Endodermal cell (in vitro differentiated cells): ENCODE data around the gene DENND4B. TPM values are rescaled to one million over a fixed set of nuclear protein-coding genes. Genes with fewer than 3 reads are reported as not detected.

Experiments used
- DNase-seq: peaks from one replicate; pipeline ENCODE4 v3.0.0-alpha.2; 2017
- H3K27ac ChIP-seq: 2 replicates; pipeline ENCODE4 v1.5.1; 2013; ENCODE audit warnings: mild to moderate bottlenecking, low read depth, low read length, moderate library complexity
- H3K27me3 ChIP-seq: 2 replicates; pipeline ENCODE4 v1.6.1; 2013; ENCODE audit warnings: mild to moderate bottlenecking, low read length, moderate library complexity; ENCODE audit not compliant: insufficient read depth, control insufficient read depth, poor library complexity, severe bottlenecking
- H3K36me3 ChIP-seq: 2 replicates; pipeline ENCODE4 v1.7.0; 2013; ENCODE audit warnings: mild to moderate bottlenecking, low read length, moderate library complexity; ENCODE audit not compliant: control insufficient read depth, insufficient read depth
- H3K4me1 ChIP-seq: one replicate; pipeline ENCODE4 v1.7.0; 2013; ENCODE audit warnings: low read length; ENCODE audit not compliant: control insufficient read depth, insufficient read depth
- H3K4me3 ChIP-seq: 2 replicates; pipeline ENCODE4 v1.5.1; 2013; ENCODE audit warnings: mild to moderate bottlenecking, low read length, moderate library complexity
- H3K9ac ChIP-seq: 2 replicates; pipeline ENCODE4 v1.6.1; 2013; ENCODE audit warnings: mild to moderate bottlenecking, low read length, moderate library complexity; ENCODE audit not compliant: poor library complexity, severe bottlenecking; ENCODE audit errors: extremely low read depth
- H3K9me3 ChIP-seq: 2 replicates; pipeline ENCODE4 v1.6.1; 2013; ENCODE audit warnings: mild to moderate bottlenecking, low read length, moderate library complexity; ENCODE audit not compliant: control insufficient read depth
- H3K27ac Mint-ChIP-seq: 2 replicates; pipeline ENCODE4 v1.8.0; 2020; ENCODE audit warnings: mixed read lengths
- H3K27me3 Mint-ChIP-seq: 2 replicates; pipeline ENCODE4 v1.8.0; 2021; ENCODE audit warnings: mild to moderate bottlenecking, mixed read lengths; ENCODE audit not compliant: insufficient read depth
- H3K36me3 Mint-ChIP-seq: 2 replicates; pipeline ENCODE4 v1.8.0; 2020; ENCODE audit warnings: low read depth, mixed read lengths
- H3K4me1 Mint-ChIP-seq: 2 replicates; pipeline ENCODE4 v1.8.0; 2020; ENCODE audit warnings: mixed read lengths
- H3K4me3 Mint-ChIP-seq: 2 replicates; pipeline ENCODE4 v1.8.0; 2020; ENCODE audit warnings: mild to moderate bottlenecking, moderate library complexity, mixed read lengths
- H3K9me3 Mint-ChIP-seq: 2 replicates; pipeline ENCODE4 v1.8.0; 2020; ENCODE audit warnings: mild to moderate bottlenecking, mixed read lengths
- WGBS, 2 experiments: methylation state at CpG; one replicate each; pipeline versions ENCODE4 v1.1.5 to v1.1.7; 2013; ENCODE audit warnings: missing lambda C conversion rate in 2 of 2, mixed read lengths in 1 of 2; ENCODE audit not compliant: insufficient coverage in 1 of 2, insufficient read length in 1 of 2; 5-methylcytosine and 5-hydroxymethylcytosine counted together
- total RNA-seq, 2 donors: library from RNA; stranded (reverse); fragmentation: NEBNext Ultra II Directional in 1 of 2; extraction: Animal tissue kit (Norgen Biotek cat#: 25700) in 1 of 2; gene quantifications; 2 replicates in 1 of 2; 3 replicates in 1 of 2; pipeline ENCODE4 v1.2.1, GENCODE V29; 2021
- TF ChIP-seq, protein P1 (sequence below): fragments of 200-600 bp; sonication (generic); conservative IDR thresholded peaks from 2 replicates; pipeline ENCODE4 v1.5.0; 2021; ENCODE audit warnings: antibody characterized with exemption, mild to moderate bottlenecking

The DENND4B gene
- total RNA-seq, 2 donors from 2014 or later, result 89.5 to 115 TPM

DNA sequence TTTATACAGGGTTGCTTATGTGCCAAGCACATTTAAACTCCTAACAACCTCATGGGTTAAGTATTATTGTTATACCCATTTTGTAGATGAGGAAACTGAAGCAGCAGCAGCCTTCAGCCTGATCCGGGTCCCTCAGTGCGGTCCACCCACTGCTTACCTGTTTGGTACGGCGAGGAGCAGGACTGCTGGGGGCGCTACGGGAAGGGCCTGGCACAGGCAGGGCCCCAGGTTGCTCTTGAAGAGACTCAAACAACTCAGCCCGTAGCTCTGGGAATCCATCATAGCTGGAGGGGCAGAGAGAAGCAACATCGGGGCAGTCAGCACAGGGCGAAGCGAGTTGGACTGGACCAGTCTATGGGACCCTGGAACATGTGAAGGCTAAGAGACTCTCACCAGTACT lies 9.2 kb downstream of the DENND4B start:
- peaks cover 78% of the 10 kb centered on the region for H3K36me3 Mint-ChIP-seq

DNA sequence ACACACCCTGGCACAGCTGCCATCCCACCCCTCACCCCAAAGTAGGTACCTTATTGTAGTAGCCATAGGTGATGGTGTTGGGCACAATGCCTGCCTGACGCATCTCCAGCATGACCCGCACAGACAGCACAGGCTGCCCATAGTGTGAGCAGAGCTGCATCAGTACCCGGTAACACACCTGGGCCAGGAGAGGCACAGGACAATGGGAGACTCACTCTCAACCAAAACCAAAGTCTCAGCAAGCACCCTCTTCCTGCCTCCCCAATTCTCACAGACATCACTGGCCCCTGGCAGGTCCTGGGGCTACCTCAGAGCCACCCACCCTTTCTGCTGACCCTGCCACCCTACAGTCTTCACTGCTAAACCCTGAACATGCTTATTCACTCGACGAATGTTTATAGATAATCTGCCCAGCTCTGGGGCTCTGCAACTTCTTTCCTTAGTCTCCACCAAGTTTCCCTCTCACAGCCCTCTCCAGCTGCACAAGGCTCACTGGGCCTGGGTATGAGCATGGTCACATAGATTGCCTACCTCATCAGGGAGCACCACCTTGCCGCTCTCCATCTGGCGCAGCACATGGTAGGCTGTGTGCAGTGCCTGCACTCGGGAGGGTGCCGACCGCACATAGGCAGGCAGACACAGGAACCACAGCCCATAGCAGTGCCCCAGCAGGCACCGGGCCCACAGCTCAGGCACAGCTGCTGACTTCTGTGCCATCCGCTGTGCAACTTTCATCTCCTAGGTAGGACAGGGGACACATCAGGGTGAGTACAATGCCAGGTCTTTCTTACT lies 10.3 kb downstream of the DENND4B start:
- Mint-ChIP-seq H3K36me3 (peaks cover 73% of the 10 kb centered on the region), H3K27ac (peak overlapping the region; percentile 48), H3K27me3 (no peaks in the 10 kb centered on the region), H3K9me3 (no peaks in the 10 kb centered on the region), H3K4me1 (no peaks in the 10 kb centered on the region), H3K4me3 (no peak overlapping the region)
- H3K27ac ChIP-seq, result no peak overlapping the region
- no peaks in the 10 kb centered on the region for H3K27me3 ChIP-seq
- H3K9ac ChIP-seq, result no peak overlapping the region
- TF ChIP-seq, protein P1, sequence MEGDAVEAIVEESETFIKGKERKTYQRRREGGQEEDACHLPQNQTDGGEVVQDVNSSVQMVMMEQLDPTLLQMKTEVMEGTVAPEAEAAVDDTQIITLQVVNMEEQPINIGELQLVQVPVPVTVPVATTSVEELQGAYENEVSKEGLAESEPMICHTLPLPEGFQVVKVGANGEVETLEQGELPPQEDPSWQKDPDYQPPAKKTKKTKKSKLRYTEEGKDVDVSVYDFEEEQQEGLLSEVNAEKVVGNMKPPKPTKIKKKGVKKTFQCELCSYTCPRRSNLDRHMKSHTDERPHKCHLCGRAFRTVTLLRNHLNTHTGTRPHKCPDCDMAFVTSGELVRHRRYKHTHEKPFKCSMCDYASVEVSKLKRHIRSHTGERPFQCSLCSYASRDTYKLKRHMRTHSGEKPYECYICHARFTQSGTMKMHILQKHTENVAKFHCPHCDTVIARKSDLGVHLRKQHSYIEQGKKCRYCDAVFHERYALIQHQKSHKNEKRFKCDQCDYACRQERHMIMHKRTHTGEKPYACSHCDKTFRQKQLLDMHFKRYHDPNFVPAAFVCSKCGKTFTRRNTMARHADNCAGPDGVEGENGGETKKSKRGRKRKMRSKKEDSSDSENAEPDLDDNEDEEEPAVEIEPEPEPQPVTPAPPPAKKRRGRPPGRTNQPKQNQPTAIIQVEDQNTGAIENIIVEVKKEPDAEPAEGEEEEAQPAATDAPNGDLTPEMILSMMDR, result no peak
- H3K4me1 ChIP-seq, result no peaks in the 10 kb centered on the region
- H3K36me3 ChIP-seq, result peaks cover 49% of the 10 kb centered on the region
- no peak overlapping the region for H3K4me3 ChIP-seq
- no peaks in the 10 kb centered on the region for H3K9me3 ChIP-seq
- WGBS, 2 experiments, result 97 to 98% methylated on average over 11 to 12 of the region's 12 CpGs
- no peak for DNase-seq

More for the DNA sequence above, 9.2 kb downstream of the DENND4B start:
- no peaks in the 10 kb centered on the region for H3K4me1 ChIP-seq
- H3K4me3 ChIP-seq, result no peak overlapping the region
- no peak for DNase-seq
- Mint-ChIP-seq H3K4me1 (no peaks in the 10 kb centered on the region), H3K9me3 (no peaks in the 10 kb centered on the region), H3K4me3 (no peak overlapping the region), H3K27ac (no peak overlapping the region), H3K27me3 (no peaks in the 10 kb centered on the region)
- H3K36me3 ChIP-seq, result peaks cover 51% of the 10 kb centered on the region
- no peak overlapping the region for H3K9ac ChIP-seq
- H3K9me3 ChIP-seq, result no peaks in the 10 kb centered on the region
- H3K27ac ChIP-seq, result no peak overlapping the region
- 95 to 96% methylated on average over 8 to 10 of the region's 10 CpGs for WGBS, 2 experiments
- TF ChIP-seq, protein P1, result no peak
- no peaks in the 10 kb centered on the region for H3K27me3 ChIP-seq

DNA sequence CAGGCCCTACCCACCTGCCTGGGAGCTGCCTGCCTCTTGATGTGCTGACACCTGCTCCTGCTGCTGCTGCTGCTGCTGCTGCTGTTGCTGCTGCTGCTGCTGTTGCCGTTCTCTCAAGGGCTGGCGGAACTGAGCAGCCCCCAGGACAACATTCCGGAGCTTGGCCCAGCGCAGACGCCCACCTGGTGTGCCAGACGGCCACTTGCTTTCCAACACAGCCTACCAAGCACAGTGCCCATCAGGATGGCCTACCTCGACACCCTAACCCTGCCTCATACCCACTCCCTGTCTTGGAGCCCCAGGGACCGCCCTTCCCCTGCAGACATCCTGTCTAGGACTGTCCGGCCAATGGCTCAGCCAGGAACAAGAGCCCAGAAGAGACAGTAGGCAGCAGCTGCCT lies 11.8 kb downstream of the DENND4B start:
- TF ChIP-seq, protein P1, result no peak
- Histone ChIP-seq H3K36me3 (peaks cover 45% of the 10 kb centered on the region), H3K4me3 (no peak overlapping the region), H3K27ac (peak overlapping the region; percentile 53), H3K4me1 (no peaks in the 10 kb centered on the region), H3K9me3 (no peaks in the 10 kb centered on the region), H3K27me3 (no peaks in the 10 kb centered on the region), H3K9ac (no peak overlapping the region)
- Mint-ChIP-seq H3K27me3 (no peaks in the 10 kb centered on the region), H3K27ac (no peak overlapping the region), H3K9me3 (no peaks in the 10 kb centered on the region), H3K4me1 (no peaks in the 10 kb centered on the region), H3K36me3 (peaks cover 72% of the 10 kb centered on the region), H3K4me3 (no peak overlapping the region)
- 93% methylated on average over 3 to 9 of the region's 9 CpGs for WGBS, 2 experiments
- no peak for DNase-seq
